GM12801 (cell line): Measurements from ENCODE around the gene MRTO4.

ENCODE experiments used
- CTCF ChIP-seq: IDR thresholded peaks from one replicate; pipeline ENCODE4 v1.5.1; 2011; ENCODE audit warnings: control low read depth; ENCODE audit not compliant: insufficient read length; ENCODE audit errors: extremely low read depth

Gene MRTO4

DNA sequence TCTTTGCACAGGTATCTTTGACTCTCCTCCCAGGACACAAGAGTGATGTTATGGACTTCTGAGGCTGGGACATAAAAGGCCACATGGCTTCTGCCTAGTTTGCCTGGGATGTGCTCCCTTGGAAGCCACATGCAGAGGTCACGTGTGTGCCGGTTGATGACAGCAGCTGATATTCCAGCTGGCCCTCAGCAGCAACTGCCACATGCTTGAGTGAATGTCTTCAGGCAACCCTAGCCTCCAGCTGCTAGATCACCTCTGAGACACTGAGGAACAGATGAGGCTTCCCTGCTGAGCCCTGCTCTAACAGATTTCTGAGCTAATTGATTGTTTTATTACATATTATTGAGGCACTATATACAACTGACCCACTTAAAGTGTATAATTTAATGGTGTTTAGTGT, 48.6 kb downstream of the MRTO4 start:
- no peak for TF ChIP-seq CTCF

DNA sequence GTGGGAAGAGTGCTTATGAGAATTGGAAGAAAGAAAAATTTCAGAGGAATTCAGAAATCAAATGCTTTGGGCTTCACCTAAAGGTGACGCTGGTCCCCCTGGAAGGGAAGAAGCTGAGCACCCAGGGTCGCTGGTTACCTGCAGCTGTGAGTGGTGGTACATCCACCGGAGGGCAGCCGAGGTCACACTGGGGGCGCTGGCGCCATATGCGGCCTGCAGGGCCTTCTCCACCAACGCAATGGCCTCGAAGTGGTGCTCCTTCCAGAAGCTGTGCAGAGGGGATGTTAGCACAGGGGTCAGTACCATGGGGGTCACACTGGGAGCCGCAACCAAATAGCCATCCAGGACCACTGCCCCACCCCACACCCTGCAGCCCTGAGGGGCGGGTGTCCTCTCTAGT, 54.3 kb downstream of the MRTO4 start:
- no peak for TF ChIP-seq CTCF

DNA sequence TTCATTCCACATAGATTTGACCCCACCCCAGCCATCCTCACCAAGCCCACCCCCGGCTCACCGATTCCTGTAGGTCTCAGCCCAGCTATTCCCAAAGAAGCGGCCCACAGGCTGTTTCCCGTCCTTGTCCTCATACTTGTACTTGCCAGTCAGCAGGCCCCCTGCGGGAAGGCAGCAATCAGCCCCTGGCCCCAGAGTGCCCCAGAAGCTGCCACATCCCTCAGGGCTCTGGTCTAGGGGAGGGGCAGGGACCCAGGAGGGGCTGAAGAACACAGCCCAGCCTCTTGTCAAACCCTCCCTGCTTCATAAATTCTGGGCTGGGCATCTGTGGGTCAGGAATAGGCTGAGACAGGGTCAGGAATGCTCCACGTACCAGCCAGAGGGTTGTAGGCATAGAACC, 55.3 kb downstream of the MRTO4 start:
- no peak for TF ChIP-seq CTCF

DNA sequence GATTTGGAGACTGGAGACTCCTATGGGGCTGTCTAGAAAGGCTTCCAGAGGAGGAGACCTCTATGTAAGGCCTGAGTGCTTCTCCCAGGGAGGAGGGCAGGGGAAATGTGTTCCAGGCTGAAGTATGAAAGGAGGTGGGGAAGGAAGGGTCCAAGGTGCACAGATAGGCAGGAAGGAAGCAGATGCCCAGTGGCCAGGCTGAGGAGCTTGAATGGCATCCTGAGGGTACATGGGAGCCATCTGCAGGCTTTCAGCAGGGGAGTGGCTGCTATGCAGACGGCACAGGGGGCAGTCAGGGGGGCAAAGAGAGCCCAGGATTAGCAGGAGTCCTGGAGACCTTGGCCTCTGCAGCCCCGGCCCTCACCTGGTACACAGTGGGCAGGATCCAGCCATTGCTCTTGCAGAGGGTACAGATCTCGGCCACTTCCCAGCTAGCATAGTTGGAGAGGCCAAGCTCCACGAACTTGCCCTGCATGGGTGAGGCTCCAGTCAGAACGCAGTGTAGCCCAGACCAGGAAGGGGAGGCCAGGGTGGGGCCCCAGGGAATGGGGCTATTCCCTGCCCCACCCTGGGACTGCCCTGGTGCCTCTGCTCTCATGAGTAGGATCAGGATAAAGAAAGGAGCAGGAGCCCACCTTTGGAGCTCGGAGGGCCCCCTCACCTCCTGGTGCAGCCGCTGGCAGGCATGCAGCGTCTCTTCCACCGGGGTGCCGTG, 56.3 kb downstream of the MRTO4 start:
- TF ChIP-seq CTCF = no peak

DNA sequence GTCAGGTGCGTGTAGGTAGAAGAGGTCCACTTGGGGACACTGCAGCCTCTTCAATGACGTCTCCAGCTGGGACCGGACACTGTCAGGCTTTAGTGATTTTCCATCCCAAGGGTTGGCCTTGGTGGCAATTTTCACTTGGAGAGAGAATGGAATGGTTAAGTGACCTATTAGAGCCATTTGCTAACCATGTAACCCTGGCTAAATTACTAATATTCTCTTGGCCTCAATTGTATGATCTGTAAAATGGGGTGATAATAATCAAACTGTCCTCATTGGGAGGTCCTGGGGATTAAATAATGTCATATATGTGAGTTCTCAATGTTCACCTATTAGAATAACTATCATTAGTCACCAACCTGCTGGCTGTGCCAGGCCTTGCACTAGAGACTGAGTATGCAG, 56.9 kb downstream of the MRTO4 start:
- no peak for TF ChIP-seq CTCF

DNA sequence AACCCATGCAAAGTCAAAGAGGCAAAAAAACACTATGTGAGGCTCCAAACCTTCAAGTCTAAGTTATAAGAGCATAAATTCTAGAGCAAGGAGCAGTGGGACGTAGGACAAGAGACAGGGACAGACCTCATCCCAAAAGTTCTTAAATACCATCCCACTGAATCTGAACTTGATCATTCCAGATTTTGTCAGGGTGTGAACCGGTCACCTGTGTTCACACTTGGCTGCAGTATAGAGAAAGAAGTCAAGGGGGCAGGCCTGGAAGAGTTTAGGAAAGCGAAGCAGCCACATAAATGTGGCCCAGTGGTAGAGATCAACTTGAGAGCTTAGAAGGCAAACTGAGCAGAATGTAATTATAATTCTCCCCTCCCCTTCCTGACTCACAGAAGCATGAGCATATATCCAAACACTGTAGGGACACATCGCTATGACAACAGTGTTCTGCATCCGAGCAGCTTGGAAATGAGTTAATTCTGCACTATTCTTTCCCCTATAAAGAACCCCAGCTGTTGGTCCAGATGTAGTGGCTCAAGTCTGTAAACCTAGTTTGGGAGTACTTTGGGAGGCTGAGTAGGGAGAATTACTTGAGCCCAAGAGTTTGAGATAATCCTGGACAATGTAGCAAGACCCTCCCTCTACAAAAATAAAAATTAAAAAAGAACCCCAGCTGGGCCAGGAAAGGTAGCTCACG, 57.7 kb downstream of the MRTO4 start:
- no peak for TF ChIP-seq CTCF
